BJ (cell line): ENCODE data around the gene TNXB. TPM values are rescaled to one million over a fixed set of nuclear protein-coding genes. Genes with fewer than 3 reads are reported as not detected.
"Not testable (repeated sequence)": the region's sequence is repeated elsewhere in the genome, so short reads cannot be mapped to it uniquely, and the experiment has no call there.

Experiments used
- CTCF ChIA-PET: fragments of 350-600 bp; formaldehyde crosslinking; extraction: SDS; loops from one replicate; lab custom pipeline; 2021; ENCODE audit warnings: antibody characterized with exemption, inconsistent platforms; lab: Yijun Ruan, JAX
- POLR2A ChIA-PET: fragments of 300-600 bp; sonication (Branson Sonifier 250); formaldehyde crosslinking; extraction: SDS; loops from one replicate; lab custom pipeline; 2021; ENCODE audit warnings: antibody characterized with exemption; lab: Charles Lee
- DNase-seq: peaks from one replicate; pipeline ENCODE4 v3.0.0-alpha.2; 2011; ENCODE audit warnings: low read depth
- H3K27me3 ChIP-seq: 2 replicates; pipeline ENCODE4 v1.6.0; 2011; ENCODE audit warnings: low read length; ENCODE audit not compliant: control insufficient read depth, insufficient read depth
- H3K36me3 ChIP-seq: 2 replicates; pipeline ENCODE4 v1.5.1; 2011; ENCODE audit warnings: low read length; ENCODE audit not compliant: control insufficient read depth, insufficient read depth
- H3K4me3 ChIP-seq: 2 replicates; pipeline ENCODE4 v1.5.1; 2011; ENCODE audit warnings: low read depth, mild to moderate bottlenecking, control low read depth, low read length
- CTCF ChIP-seq: IDR thresholded peaks from 2 replicates; pipeline ENCODE4 v1.5.1; 2011; ENCODE audit warnings: low read depth, mild to moderate bottlenecking, control low read depth, inconsistent platforms, low read length, moderate library complexity; ENCODE audit not compliant: insufficient read depth
- polyA plus RNA-seq: library from polyadenylated mRNA; depleted of rRNA; stranded (reverse); fragments of >200 nt; gene quantifications from 2 replicates; pipeline ENCODE4 v1.2.3, GENCODE V29; 2011

The TNXB gene
- polyA plus RNA-seq, 1 experiment = 0.60 TPM

DNA sequence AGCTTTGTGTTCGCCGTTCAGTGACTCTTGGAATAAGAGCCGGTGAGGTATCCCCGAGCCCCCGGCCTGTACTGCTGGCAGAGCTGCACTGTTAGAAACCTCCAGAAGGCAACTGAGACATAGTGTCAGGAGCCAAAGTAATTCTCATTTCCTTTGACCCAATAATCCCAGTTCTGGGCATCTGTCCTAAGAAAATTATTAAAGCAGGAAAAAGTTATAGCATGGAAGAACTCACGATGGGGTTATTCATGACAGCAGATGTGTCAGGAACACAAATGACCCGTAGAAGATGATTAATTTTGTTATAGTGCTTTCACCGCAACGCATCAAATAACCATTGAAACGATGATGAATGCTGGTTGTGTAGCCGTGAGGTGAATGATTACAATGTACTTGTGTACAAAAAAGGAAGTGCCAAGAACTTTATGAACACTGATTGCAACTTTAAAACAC is 50.6 kb downstream of the TNXB start:
- H3K36me3 ChIP-seq = no peaks in the 10 kb centered on the region
- ChIA-PET POLR2A (no interaction called here), CTCF (interaction anchor here (3.5 kb wide), 1 partner anchor 11 kb away, joined by 20 read pairs; no protein-coding TSS in a partner anchor)
- DNase-seq = no peak
- no peak for TF ChIP-seq CTCF
- H3K27me3 ChIP-seq = no peaks in the 10 kb centered on the region
- no peak overlapping the region for H3K4me3 ChIP-seq

DNA sequence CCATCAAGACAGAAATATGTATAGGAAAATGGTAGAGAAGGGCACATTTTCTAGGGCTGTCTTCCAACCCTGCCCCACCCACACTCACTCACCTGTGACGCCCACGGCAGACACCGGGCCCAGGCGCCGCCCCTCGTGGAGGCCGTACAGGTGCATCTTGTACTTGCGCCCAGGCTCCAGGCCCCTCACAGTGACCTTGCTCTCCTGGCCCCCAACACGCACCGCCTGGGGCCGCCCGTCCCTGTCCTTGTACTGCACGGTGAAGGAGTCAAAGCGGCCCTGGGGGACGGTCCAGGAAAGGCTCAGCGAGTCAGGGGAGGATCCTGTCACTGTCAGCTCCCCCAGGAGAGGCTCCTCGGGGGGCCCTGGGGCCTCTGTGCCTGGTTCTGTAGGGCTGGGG is 51.2 kb downstream of the TNXB start:
- H3K36me3 ChIP-seq = no peaks in the 10 kb centered on the region
- TF ChIP-seq CTCF = no peak
- H3K27me3 ChIP-seq = no peaks in the 10 kb centered on the region
- H3K4me3 ChIP-seq = no peak overlapping the region
- ChIA-PET CTCF (interaction anchor here (1.2 to 3.5 kb wide), 2 partner anchors 10 to 139 kb away, joined by 3 to 20 read pairs; no protein-coding TSS in a partner anchor), POLR2A (no interaction called here)
- DNase-seq = no peak

DNA sequence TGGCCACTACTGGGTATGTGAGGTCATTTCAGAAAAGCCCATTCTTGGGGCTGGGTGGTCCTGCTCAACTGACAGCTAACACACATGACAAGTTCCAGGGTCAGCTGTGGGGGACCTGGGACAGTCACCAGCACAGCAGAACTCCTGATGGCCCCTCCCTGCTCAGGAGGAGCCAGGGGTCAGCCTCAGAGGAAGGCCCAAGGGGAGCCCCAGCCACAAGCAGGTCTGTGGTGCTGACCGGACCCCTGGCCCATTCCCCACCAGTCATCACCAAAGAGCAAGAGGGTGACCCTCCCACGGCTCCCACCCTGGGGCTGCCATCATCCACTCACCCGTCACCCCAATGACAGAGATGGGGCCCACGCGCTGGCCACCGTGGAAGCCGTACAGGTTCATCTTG is 52.9 kb downstream of the TNXB start:
- Histone ChIP-seq H3K4me3 (no peak overlapping the region), H3K27me3 (peaks cover 2% of the 10 kb centered on the region), H3K36me3 (no peaks in the 10 kb centered on the region)
- CTCF ChIA-PET = no interaction called here
- POLR2A ChIA-PET = no interaction called here
- no peak for TF ChIP-seq CTCF
- DNase-seq = no peak

DNA sequence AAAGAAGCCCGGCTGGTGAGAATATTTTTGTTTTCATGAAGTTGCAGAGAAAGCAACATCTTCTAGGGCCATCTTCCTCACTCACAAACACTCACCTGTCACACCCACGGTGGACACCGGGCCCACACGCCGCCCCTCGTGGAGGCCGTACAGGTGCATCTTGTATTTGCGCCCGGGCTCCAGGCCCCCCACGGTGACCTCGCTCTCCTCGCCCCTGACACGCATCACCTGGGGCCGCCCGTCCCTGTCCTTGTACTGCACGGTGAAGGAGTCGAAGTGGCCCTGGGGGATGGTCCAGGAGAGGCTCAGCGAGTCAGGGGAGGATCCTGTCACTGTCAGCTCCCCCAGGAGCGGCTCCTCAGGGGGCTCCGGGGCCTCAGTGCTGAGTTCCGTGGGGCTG is 53.4 kb downstream of the TNXB start:
- H3K27me3 ChIP-seq, H3K4me3 ChIP-seq, CTCF ChIA-PET, H3K36me3 ChIP-seq, POLR2A ChIA-PET, DNase-seq: not testable (repeated sequence)

GRCh38 chr6:32053314-32053713 is 55.8 kb downstream of the TNXB start:
- POLR2A ChIA-PET, H3K27me3 ChIP-seq, H3K36me3 ChIP-seq, DNase-seq, H3K4me3 ChIP-seq: not testable (repeated sequence)
- CTCF ChIA-PET = interaction anchor here (1.1 kb wide), 1 partner anchor 21 kb away, joined by 3 read pairs; no protein-coding TSS in a partner anchor

DNA sequence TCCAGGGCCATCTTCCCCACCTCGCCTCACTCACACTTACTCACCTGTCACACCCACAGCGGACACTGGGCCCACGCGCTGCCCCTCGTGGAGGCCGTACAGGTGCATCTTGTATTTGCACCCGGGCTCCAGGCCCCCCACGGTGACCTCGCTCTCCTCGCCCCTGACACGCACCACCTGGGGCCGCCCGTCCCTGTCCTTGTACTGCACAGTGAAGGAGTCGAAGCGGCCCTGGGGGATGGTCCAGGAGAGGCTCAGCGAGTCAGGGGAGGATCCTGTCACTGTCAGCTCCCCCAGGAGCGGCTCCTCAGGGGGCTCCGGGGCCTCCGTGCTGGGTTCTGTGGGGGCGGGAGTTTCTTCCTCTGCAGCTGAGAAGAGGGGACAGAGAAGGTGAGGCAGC is 56.5 kb downstream of the TNXB start:
- DNase-seq, POLR2A ChIA-PET, H3K4me3 ChIP-seq, H3K36me3 ChIP-seq, H3K27me3 ChIP-seq: not testable (repeated sequence)
- CTCF ChIA-PET = interaction anchor here (1.1 kb wide), 1 partner anchor 22 kb away, joined by 3 read pairs; no protein-coding TSS in a partner anchor

DNA sequence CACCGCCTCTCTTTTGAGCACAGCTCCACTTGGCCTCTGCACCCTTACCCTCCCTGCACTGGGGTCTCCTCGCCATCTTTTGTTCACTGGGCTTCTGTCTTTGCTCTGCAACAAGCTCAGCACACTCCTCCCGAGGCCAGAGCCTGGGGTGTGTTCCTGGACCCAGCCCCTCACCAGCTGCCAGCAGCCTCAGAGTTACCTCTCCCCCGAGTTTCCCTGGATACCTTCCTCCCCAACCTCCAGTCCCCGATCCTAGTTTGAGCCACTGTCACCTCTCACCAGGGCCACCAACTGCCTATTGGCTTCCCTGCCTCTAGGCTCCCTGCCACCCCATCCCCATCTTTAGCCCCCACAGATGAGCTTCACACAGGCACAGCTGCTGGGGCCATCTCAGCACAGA is 58.6 kb downstream of the TNXB start:
- CTCF ChIA-PET = no interaction called here
- Histone ChIP-seq H3K4me3 (no peak overlapping the region), H3K36me3 (no peaks in the 10 kb centered on the region), H3K27me3 (peaks cover 2% of the 10 kb centered on the region)
- no peak for TF ChIP-seq CTCF
- DNase-seq = no peak
- POLR2A ChIA-PET = no interaction called here

- DNase-seq, POLR2A ChIA-PET, H3K4me3 ChIP-seq, H3K36me3 ChIP-seq, H3K27me3 ChIP-seq: not testable (repeated sequence)
- CTCF ChIA-PET = interaction anchor here (4.8 kb wide), 1 partner anchor 69 kb away, joined by 30 read pairs; no protein-coding TSS in a partner anchor
Measured at GRCh38 chr6:32049736-32050135, 59.4 kb downstream of the TNXB start.

GRCh38 chr6:32049149-32049548 is 60.0 kb downstream of the TNXB start:
- H3K4me3 ChIP-seq, H3K27me3 ChIP-seq, H3K36me3 ChIP-seq, POLR2A ChIA-PET, DNase-seq: not testable (repeated sequence)
- CTCF ChIA-PET = interaction anchor here (0.9 to 4.8 kb wide), 8 partner anchors 9 to 113 kb away, joined by 3 to 30 read pairs (median 6); no protein-coding TSS in a partner anchor
